ENCODE results near the gene ZNF668. TPM values are rescaled to one million over a fixed set of nuclear protein-coding genes. Genes with fewer than 3 reads are reported as not detected.
"Not testable (repeated sequence)": the region's sequence is repeated elsewhere in the genome, so short reads cannot be mapped to it uniquely, and the experiment has no call there.

Gene ZNF668
- polyA plus RNA-seq, 10 donors = 5.8 to 11.0 (median 9.0) TPM

DNA sequence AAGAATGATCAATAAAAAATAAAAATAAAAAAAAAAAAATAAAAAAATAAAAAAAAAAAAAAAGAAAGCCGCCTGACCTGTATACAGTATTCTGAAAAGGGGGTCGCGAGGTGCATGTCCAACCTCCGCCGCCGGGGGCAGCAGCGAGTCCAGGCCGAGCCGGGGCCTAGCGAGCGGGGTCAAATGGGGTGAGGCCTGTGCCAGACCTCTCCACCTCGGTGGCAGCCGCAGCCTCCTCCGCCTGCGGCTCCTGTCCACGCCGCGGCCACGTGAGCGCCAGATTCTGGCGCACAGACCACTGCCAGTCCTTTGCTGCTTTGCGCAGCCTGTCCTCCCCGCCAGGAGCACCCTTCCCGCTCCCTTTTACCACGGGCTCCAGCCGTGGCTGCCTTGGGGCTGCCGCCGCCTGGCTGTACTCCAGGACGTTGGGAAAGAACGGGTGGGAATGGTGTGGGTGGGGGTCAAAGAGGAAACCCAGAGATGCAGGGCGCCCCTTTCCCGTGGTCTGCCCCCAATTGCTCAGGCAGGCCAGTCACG, 31.7 kb upstream of the ZNF668 start:
- peak; percentile 45 to 78 (median 70) for DNase-seq

DNA sequence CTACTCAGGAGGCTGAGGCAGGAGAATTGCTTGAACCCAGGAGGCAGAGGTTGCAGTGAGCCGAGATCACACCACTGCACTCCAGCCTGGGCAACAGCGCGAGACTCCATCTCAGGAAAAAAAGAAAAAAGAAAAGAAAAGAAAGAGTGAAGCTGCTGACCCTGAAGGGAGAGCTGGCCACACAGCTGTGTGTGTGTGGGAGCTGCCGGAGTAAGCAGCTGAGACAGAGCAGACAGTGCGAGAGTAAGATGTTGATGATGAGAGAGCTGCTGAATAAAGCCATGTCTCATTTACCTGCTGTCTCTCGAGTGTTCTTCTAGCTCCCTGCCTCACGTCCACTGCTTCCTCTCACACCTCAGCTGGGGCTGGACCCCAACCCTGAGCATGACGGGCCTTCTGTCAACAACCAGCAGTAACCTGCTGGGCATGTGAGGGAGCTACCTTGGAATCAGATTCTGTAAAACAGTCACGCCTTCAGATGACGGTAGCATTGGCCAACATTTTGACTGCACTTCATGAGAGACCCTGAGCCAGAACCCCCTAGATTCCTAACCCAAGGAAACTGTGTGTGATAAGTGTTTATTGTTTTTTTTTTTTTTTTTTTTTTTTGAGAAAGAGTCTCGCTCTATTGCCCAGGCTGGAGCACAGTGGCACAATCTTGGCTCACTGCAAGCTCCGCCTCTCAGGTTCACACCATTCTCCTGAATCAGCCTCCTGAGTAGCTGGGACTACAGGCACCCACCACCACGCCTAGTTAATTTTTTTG, 27.0 kb upstream of the ZNF668 start:
- DNase-seq = not testable (repeated sequence)

DNA sequence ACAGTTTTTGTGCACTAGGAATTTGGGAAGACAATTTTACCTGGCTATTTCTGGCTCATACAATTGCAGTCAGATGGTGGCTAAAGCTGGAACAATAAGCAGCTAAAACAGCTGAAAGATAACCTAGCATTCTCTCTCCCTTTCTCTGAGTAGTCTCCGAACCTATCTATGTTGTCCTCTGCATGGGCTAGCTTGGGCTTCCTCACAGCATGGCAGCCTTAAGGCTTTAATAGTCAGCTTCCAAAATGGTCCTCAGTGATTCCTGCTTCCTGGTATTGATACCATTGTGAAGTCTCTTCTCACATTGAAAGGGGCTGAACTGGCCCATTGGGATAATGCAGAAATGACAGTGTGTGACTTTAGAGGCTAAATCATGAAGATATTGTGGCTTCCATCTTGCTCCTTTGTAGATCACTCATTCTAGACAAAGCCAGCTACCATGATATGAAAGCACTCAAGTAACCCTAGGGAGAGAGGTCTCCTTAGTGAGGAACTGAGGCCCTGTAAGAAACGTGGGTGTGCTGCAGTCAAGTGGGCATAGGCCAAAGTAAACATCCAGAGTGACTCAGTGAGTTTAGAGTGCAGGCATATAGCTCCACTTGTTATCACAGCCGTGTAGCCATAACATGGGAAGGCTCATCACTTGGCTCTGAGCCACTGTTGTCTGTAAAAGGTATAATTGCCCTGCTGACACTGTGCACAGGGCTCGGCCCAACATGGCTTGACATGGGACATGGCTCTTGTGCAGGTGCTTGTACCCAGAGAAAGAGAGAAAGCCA, 26.0 kb upstream of the ZNF668 start:
- no peak for DNase-seq

DNA sequence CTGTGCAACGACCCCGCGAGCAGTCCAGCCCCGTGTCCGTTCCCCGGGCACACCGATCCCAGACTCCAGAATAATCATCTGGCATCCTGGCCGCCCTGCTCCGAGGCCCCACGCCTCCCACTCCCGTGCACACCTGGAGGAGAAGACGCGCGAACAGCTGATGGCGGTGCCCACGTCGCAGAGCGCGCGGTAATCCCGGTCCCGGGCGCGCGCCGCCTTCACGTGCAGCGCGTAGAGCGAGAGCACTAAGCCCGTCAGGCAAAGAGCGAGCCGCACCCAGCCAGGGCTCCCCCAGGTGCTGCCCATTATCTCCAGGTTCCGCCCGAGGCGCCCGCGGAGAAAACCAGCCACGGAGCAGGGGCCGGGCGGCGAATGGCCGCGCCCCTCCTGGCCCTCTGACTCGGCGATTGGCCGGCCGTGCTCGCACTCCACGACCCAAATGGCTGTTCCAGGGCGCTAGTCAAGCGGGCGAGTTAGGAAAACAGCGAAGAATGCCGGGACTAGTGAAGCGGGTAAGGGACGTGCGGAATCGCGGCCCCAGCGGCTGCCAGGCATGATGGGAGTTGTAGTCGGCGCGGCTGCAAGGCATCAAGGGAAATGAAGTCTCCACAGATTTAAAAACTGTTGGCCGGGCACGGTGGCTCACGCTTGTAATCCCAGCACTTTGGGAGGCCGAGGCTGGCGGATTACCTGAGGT, 20.5 kb upstream of the ZNF668 start, which contains the start of gene VKORC1:
TSS of gene VKORC1 (minus strand) at position 374 of the 697 bp plus-strand sequence. CDS start at position 306, 68 bp downstream.
- peak; percentile 93 to 97 (median 96) for DNase-seq

DNA sequence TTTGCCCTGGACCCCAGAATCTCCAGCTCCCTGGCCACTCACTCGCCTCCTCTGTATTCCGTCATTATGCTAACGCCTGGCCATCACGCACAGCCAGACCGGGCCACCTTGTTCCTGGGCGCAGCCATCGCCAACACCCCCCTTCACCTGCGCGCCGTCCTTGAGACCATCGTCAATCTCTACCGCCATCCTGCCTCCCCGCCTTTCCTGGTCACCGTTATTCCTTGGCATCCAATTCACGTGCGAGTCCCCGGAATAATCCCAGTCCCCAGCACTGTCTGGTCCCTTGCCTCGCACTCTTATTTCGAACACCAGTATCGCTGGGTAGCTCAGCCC, 20.0 kb upstream of the ZNF668 start:
- no peak for DNase-seq

DNA sequence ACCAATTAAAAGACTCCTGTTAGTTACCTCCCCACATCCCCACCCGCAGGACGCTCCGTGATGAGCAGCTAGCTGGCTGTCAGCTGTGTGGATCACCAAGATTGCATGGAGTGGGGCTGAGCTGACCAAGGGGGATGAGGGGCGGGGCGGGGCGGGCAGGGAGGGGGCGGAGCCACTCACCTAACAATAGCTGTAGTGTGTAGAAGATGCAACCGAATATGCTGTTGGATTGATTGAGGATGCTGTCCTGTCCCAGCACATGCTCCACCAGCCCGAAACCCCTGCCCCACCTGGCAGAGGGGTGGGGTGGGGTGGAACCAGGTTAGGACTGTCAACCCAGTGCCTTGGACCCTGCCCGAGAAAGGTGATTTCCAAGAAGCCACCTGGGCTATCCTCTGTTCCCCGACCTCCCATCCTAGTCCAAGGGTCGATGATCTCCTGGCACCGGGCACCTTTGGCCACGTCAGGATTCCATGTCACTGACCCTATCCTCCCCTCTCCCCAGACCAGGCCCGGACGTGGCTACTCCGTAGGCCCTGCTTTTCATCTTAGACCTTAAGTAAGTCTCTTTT, 19.2 kb upstream of the ZNF668 start:
- DNase-seq = peak in 1 of 3 donors; percentile 44

DNA sequence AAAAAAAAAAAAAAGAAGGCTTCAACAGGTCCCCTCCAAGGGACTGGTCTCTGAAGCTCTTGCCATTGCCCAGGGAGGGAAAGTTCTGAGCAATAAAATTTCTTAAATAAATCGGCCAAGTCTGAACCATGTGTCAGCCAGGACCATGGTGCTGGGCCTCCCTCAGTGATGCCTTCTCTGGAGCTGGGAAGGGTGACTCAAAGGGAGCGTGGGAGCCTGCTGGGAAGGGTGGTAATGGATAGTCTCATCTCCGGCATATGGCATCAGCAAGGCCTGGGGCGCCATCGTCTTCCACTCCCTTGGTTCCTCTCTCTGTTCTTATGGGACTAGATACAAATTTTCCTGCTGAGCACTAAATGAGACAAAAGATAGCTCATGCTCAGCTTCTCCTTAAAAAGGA, 18.3 kb upstream of the ZNF668 start:
- no peak for DNase-seq

DNA sequence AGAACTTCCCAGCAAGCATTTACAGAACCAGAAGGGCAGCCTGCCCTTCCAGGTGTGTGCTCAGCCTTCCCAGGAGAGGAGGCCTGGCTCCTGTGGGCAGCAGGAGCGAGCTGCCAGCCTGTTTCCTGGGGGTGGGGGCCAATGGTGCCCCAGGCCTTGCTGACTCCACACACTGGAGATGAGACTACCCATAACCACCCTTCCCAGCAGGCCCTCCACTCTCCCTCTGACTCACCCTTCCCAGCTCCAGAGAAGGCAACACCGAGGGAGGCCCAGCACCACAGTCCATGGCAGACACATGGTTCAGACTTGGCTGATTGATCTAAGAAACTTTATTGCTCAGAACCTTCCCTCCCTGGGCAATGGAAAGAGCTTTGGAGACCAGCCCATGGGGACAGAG, 16.5 kb upstream of the ZNF668 start:
- DNase-seq = no peak

DNA sequence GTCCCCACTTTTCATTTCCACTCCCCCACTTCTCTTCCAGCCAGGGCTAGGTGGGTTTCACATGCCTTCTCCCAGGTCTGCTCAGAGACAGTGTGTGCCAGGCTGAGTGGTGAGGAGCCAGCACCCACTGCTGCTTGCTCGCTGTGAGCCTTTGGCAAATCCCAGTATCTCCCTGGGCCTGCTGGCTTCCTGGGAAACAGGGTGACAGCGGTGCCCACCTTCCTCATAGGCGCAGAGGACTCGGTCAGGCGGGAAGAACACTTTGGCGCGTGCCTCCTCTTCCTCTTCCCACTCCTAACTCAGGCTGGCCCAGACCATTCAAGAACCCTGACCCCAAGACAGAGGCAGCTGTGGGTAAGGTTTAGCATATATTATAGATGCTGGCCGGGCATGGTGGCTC, 15.2 kb upstream of the ZNF668 start:
- no peak for DNase-seq

DNA sequence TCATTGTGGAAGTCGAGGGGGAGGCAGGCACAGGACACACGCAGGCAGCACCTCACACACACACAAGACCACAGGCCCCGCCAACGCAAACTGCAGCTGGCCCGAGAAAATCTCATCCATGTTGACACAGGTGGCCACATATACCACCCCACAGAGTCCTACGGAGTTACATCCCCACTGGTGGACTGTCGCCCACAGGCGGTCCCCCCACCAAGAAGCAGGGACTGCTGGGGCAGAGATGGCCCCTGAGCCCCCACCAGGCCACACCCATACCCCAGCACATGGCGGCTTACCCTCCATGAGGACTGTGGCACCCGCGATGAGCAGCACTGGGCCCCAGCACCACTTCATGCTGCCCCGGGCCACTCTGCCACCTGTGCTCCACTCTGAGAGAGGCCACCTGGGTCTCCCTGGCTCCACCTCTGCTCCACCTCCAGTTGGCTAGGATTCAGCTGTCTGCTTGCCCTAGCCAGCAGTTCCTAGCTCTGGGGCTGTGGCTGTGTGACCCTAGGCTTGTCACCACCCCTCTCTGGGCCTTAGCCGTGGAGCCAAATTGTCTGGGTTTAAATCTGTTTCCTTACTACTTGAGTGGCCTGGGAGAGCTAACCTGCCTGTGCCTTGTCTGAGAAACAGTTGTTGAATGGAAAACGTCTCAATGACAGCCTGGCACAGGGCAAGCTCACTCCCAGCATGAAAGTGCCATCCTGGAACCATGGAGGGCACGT, 14.6 kb upstream of the ZNF668 start, which contains the start of gene PRSS53:
TSS of gene PRSS53 (minus strand) at position 485 of the 725 bp plus-strand sequence. CDS start at position 351, 134 bp downstream.
- DNase-seq = no peak

DNA sequence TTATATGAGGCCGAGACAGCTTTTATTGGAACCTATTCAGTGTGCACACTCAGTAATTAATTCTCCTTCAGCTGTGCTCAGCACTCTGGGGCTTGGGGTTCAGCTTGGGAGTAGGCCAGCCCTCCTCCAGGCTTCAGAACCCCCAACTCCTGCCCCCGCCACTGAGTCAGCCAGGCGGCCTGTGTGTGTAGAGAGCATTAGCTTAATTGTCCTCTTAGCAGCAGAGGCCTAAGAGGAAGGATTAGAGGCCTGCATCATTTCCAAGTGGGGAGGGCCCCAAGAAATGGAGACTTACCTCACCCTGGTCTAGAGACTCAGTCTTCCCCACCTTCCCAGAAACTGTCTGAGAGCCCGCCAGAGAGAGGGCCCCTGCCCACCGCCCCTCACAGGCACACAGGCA, 13.9 kb upstream of the ZNF668 start:
- DNase-seq = no peak

DNA sequence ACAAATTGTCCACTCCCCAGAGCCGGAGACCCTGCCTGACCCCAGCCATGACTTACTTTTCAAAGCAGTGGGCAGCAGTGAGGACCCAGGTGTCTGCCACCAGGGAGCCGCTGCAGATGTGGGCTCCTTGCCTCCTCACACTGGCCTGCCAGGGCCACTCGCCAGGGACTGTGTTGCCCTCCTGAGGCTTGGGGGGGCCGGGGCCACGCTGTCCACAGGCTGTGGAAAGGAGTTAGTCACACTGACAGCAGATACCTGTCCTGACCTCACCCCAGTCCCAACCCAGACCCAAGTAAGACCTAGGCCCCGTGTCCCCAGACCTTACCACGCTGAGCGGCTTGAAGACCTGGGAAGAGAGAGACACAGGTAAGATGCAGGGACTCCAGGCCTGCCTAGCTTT, 13.4 kb upstream of the ZNF668 start:
- no peak for DNase-seq

DNA sequence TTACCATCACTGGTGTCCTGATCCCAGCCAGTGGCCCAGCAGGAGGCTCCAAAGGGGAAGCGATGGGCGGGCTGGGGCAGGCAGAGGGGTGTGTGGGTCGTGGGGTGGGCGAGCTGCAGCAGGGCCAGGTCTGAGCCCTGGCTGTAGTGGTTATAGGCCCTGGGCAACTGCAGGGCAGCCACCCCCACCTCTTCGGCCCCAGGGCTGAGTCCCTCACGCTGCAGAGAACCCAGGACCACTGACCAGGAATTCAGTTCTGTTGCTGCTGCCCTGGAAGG, 12.5 kb upstream of the ZNF668 start:
- no peak for DNase-seq

DNA sequence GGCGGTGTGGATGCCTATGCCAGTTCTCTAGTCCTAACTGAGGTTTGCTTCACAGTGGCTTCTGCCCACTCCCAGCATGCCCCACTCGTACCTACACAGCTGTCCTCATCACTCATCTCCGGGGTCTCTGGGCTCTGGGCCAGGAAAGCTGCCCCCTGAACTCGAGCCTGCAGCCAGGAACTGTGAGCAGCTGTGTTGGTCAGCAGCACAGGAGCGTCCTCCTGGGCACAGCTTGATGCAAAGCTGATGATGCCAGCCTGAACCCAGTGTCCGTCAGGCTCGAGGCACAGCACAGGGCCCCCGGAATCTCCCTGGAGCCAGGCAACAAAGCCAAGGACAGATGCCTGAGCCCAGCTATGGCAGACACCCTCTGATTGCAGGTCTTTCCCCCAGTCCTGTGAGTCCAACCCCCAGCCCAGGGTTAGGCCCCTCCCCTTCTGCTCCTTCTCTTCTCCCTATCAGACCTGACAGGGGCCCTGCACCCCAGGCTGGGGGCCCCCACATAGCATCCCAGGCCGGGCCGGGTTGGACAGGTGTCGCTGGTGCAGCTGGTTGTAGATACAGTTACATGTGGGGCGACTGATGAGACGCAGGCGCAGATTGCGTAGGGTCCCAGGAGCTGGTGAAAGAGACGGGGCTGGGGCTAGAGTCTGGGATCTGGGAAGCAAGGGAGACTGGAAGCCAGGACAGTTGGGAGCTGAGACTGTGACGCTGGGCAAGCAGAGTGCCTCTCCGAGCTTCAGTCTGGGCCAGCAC, 12.0 kb upstream of the ZNF668 start:
- DNase-seq = peak; percentile 67 to 79 (median 74)

DNA sequence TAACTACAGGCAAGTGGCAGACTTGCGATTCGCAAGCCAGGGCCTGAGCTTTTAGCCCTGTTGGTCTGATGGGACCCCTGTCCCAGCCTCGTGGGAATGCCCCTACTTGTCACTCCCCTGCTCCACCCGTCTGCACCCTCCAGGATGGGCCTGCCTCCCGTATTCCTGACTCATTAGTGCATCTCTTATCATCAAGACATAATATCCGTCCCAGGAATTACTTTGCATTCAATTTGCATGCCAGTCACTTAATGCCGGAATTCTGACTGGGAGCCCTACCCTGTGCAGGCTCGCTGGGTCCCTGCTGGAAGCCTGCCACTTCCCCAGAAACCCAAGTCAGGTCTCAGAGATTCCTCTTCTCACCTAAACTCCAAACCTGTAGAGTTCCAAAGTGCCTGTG, 11.4 kb upstream of the ZNF668 start:
- DNase-seq = no peak

DNA sequence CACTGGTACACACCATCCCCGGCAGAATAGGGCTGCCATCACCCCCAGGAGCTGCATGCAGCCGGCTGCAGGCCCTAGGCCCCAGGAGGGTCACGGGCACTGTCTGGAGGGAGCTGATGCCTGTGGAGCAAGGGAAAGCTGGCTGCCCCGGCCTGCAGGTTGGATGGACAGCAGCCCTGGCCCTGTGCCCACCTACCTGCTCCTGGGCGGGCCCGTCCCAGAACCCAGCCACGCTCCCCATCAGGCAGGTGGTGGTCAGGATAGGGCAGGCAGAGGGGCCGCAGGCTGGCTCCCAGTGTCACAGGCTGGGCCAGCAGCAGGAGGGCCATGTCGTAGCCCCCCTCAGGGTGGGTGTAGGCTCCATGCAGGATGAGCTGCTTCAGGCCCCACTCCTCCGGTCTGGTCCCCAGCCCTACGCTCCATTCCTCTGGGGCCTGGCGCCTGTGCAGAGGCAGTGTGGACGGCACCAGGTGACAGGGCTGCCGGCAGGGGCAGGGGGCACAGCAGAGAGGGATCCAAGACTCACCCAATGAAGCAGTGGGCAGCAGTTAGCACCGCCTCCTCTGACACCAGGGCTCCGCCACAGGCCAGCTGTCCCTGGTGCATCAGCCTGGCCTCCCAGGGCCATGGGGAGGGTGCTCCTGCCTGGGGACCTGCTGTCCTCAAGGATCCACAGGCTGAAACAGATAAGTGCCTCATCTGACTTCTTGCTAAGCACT, 10.7 kb upstream of the ZNF668 start:
- DNase-seq = peak in 1 of 3 donors; percentile 45

DNA sequence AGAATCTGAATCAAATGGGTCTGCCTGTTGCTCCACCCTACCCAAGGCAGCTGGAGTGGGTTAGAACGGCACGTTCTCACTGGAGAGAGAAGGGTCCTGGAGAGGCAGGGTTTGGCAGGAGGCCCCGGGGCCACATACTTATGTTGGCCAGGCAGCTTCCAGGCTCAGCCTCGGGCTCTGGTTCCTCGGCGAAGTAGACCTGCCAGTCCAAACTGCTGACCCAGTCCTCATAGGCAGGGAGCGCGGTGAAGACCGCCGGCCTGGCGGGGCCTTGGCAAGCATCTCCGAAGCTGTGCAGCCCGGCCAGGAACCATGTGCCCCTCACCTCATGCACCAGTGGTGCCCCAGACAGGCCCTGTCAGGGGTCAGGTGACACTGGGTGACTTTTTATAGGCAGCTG, 9.9 kb upstream of the ZNF668 start:
- DNase-seq = no peak

DNA sequence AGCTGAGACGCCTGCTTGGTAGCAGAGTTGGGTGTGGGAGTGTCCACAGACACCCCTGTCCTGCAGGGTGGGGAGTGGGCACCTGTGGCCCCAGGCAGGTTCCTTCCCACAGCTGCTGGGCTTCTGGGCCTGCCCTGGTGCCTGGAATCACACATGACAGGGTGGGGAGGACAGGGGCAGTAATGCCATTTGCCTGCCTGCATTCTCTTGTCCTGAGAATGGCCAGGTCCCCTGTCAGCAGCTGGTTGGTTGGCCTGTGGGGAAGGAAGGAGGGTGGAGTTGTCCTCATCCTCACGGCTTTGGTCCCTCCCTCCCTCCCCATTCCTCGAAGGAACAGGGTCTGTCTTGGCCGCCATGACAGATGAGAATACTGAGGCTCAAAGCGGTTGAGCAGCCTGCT, 9.5 kb upstream of the ZNF668 start:
- no peak for DNase-seq

DNA sequence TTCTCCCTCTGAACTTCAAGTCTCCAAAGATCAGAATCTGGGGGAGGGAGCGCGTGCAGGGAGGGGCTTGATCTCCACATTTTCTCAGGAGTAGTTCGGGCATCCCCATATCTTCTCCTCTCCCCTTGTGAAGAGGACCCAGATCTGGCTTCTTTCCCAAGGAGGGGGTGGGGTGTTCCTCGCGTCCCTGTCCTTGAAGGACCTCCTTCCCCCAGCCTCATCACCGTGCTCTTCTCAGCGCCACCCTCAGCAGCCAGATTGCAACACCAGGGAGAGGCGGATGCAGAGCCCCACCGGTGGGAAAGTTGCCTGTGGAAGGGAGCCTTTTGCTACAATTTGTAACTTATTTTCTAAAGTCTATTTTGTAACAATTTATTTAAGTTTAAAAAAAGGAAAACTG, 9.0 kb upstream of the ZNF668 start:
- DNase-seq = no peak
